CD4-positive, CD25-positive, alpha-beta regulatory T cell (primary cell): Measurements from ENCODE around the gene GOLGA6L10. TPM values are rescaled to one million over a fixed set of nuclear protein-coding genes. Genes with fewer than 3 reads are reported as not detected.
A peak's percentile ranks its signal among the peaks of the same experiment; 100 is the strongest.
"Not testable (repeated sequence)": the region's sequence is repeated elsewhere in the genome, so short reads cannot be mapped to it uniquely, and the experiment has no call there.

ENCODE experiments used
- ATAC-seq, 2 donors: fragments of 150-1000 bp; cut with Tn5 transposase; one replicate each; pipeline ENCODE4 v1.10.0; 2021; ENCODE audit warnings: low read depth in 2 of 2, moderate number of reproducible peaks in 2 of 2, moderate library complexity in 1 of 2
- DNase-seq, 3 donors: peaks; one replicate each; pipeline versions ENCODE4 v3.0.0 to v3.0.0-alpha.2; 2012 to 2022; ENCODE audit warnings: mixed read lengths in 1 of 3
- H3K27ac ChIP-seq: one replicate; pipeline ENCODE4 v1.7.0; 2013; ENCODE audit warnings: mild to moderate bottlenecking, low read length; ENCODE audit not compliant: insufficient read depth, poor library complexity, severe bottlenecking
- H3K27me3 ChIP-seq: one replicate; pipeline ENCODE4 v1.7.0; 2013; ENCODE audit warnings: low read length; ENCODE audit not compliant: control insufficient read depth, insufficient read depth
- H3K36me3 ChIP-seq: one replicate; pipeline ENCODE4 v1.7.0; 2013; ENCODE audit warnings: mild to moderate bottlenecking, low read length, moderate library complexity; ENCODE audit not compliant: control insufficient read depth, insufficient read depth
- H3K4me1 ChIP-seq: 2 replicates; pipeline ENCODE4 v1.7.0; 2013; ENCODE audit warnings: mild to moderate bottlenecking, low read length; ENCODE audit not compliant: insufficient read depth, control insufficient read depth, poor library complexity, severe bottlenecking
- H3K4me3 ChIP-seq: one replicate; pipeline ENCODE4 v1.7.0; 2013; ENCODE audit warnings: low read depth, mild to moderate bottlenecking, low read length, moderate library complexity
- H3K9me3 ChIP-seq, 2 experiments: 1 replicate in 1 of 2; 2 replicates in 1 of 2; pipeline ENCODE4 v1.7.0; 2013; ENCODE audit warnings: low read length in 2 of 2, mild to moderate bottlenecking in 1 of 2, moderate library complexity in 1 of 2; ENCODE audit not compliant: control insufficient read depth in 2 of 2
- H3K27ac Mint-ChIP-seq, 3 donors: one replicate each; pipeline ENCODE4 v1.8.0; 2020 to 2022; ENCODE audit warnings: mild to moderate bottlenecking in 3 of 3, mixed read lengths in 3 of 3, moderate library complexity in 2 of 3
- H3K27me3 Mint-ChIP-seq: one replicate; pipeline ENCODE4 v1.8.0; 2022; ENCODE audit warnings: mild to moderate bottlenecking, mixed read lengths
- H3K36me3 Mint-ChIP-seq: one replicate; pipeline ENCODE4 v1.8.0; 2020; ENCODE audit warnings: mixed read lengths
- H3K4me1 Mint-ChIP-seq, 4 donors: one replicate each; pipeline ENCODE4 v1.8.0; 2020 to 2022; ENCODE audit warnings: mixed read lengths in 4 of 4, mild to moderate bottlenecking in 1 of 4
- H3K4me3 Mint-ChIP-seq, 4 donors: one replicate each; pipeline ENCODE4 v1.8.0; 2020 to 2022; ENCODE audit warnings: mild to moderate bottlenecking in 4 of 4, mixed read lengths in 4 of 4, moderate library complexity in 3 of 4
- H3K9me3 Mint-ChIP-seq, 7 donors: one replicate each; pipeline ENCODE4 v1.8.0; 2020 to 2022; ENCODE audit warnings: mixed read lengths in 7 of 7, mild to moderate bottlenecking in 3 of 7, moderate library complexity in 2 of 7
- polyA plus RNA-seq, 4 donors: library from polyadenylated mRNA; unstranded; fragments of 300-500 nt; fragmentation: Illumina TruSeq; gene quantifications; one replicate each; pipeline ENCODE4 v1.2.3, GENCODE V29; 2021
- total RNA-seq: library from RNA; stranded (reverse); gene quantifications from one replicate; pipeline ENCODE4 v1.2.3, GENCODE V29; 2022

Gene GOLGA6L10
- 2.3 TPM for total RNA-seq
- under 1 TPM in 3 of 4 donors, not detected in 1; 0.06 to 0.15 (median 0.08) TPM for polyA plus RNA-seq

GRCh38 chr15:82349375-82349774 is at the start of gene GOLGA6L10:
Gene GOLGA6L10 (minus strand): TSS chr15:82349475. CDS start chr15:82349375, 100 bp downstream.
- not testable (repeated sequence) for H3K4me3 Mint-ChIP-seq

GRCh38 chr15:82398785-82399184 is 49.5 kb upstream of the GOLGA6L10 start:
- no peak overlapping the region for H3K4me3 Mint-ChIP-seq
- DNase-seq (no peak), ATAC-seq (no peak)
- peak overlapping the region in 1 of 3 donors; percentile 79 for H3K27ac Mint-ChIP-seq
- no peaks in the 10 kb centered on the region for H3K27me3 Mint-ChIP-seq
- Histone ChIP-seq H3K36me3 (no peaks in the 10 kb centered on the region), H3K27ac (no peak overlapping the region), H3K27me3 (no peaks in the 10 kb centered on the region), H3K4me1 (no peaks in the 10 kb centered on the region), H3K4me3 (no peak overlapping the region), H3K9me3 (no peaks in the 10 kb centered on the region)
- H3K4me1 Mint-ChIP-seq: peaks cover 0 to 3% (median 1%) of the 10 kb centered on the region in 4 donors
- H3K9me3 Mint-ChIP-seq: peaks cover 0 to 4% (median 0%) of the 10 kb centered on the region in 7 donors
- H3K36me3 Mint-ChIP-seq: peaks cover 3% of the 10 kb centered on the region

More at GRCh38 chr15:82349375-82349774, at the start of gene GOLGA6L10:
- not testable (repeated sequence) for H3K27me3 ChIP-seq, H3K4me3 ChIP-seq, H3K27ac Mint-ChIP-seq, H3K27ac ChIP-seq, DNase-seq, H3K9me3 Mint-ChIP-seq, H3K36me3 ChIP-seq, ATAC-seq, H3K36me3 Mint-ChIP-seq, H3K4me1 Mint-ChIP-seq, H3K9me3 ChIP-seq, H3K27me3 Mint-ChIP-seq, H3K4me1 ChIP-seq

- H3K4me3 Mint-ChIP-seq: no peak overlapping the region
- H3K27me3 Mint-ChIP-seq: no peaks in the 10 kb centered on the region
- Histone ChIP-seq H3K27me3 (no peaks in the 10 kb centered on the region), H3K4me3 (no peak overlapping the region), H3K27ac (no peak overlapping the region), H3K4me1 (no peaks in the 10 kb centered on the region), H3K36me3 (no peaks in the 10 kb centered on the region), H3K9me3 (no peaks in the 10 kb centered on the region)
- DNase-seq (no peak), ATAC-seq (no peak)
- peaks cover 0 to 4% (median 0%) of the 10 kb centered on the region in 7 donors for H3K9me3 Mint-ChIP-seq
- H3K27ac Mint-ChIP-seq: no peak overlapping the region
- H3K4me1 Mint-ChIP-seq: peaks cover 0 to 3% (median 1%) of the 10 kb centered on the region in 4 donors
- peaks cover 3% of the 10 kb centered on the region for H3K36me3 Mint-ChIP-seq
Measured at GRCh38 chr15:82397817-82398216, 48.5 kb upstream of the GOLGA6L10 start.

DNA sequence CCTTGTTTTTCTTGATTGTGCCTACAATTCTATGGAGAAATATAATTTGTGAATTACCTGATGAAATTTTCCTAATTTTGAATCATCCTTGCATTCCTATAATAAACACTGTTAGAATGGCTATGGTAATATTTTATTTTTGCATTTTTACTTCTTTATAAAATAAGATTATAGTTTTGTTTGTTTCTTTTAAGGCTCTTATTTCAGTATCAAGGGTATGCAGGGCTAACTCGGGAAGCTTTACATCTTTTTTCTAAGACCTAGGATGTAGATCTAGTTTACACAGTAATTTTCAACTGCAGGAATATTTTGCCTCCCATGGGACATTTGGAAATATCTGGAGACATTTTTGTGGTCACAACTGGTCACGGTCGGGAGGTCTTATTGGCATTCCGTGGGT is 46.5 kb upstream of the GOLGA6L10 start:
- ATAC-seq, H3K4me3 ChIP-seq, H3K27ac Mint-ChIP-seq, H3K36me3 ChIP-seq, H3K36me3 Mint-ChIP-seq, H3K4me3 Mint-ChIP-seq, H3K9me3 Mint-ChIP-seq, H3K27ac ChIP-seq, H3K4me1 ChIP-seq, H3K27me3 ChIP-seq, H3K27me3 Mint-ChIP-seq, H3K9me3 ChIP-seq, DNase-seq: not testable (repeated sequence)
- H3K4me1 Mint-ChIP-seq: peaks cover 4 to 13% (median 11%) of the 10 kb centered on the region in 4 donors

DNA sequence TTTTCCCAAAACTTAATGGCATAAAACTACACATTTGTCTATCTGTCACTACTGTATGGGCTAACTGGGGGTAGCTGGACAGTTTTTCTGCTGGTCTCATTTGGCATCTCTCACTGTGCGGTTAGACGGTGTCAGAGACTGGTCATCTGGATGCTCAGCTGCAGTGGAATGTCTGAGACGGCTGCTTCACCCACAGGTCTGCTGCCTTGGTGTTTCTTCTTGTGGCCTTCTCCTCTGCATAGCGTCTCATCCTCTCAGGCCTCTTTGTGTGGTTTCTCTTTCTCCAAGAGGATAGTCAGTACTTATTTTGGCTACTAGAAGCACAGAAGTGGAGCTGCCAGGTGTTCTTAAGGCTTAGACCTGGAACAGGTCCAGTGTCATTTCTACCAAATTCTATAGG is 44.4 kb upstream of the GOLGA6L10 start:
- Mint-ChIP-seq H3K4me3 (no peak overlapping the region), H3K27me3 (no peaks in the 10 kb centered on the region), H3K9me3 (peaks cover 0 to 4% (median 0%) of the 10 kb centered on the region in 7 donors), H3K36me3 (peaks cover 3% of the 10 kb centered on the region), H3K27ac (no peak overlapping the region), H3K4me1 (peaks cover 4 to 14% (median 12%) of the 10 kb centered on the region in 4 donors)
- ATAC-seq: no peak
- H3K4me3 ChIP-seq: no peak overlapping the region
- H3K27me3 ChIP-seq: no peaks in the 10 kb centered on the region
- H3K4me1 ChIP-seq: no peaks in the 10 kb centered on the region
- DNase-seq: no peak
- no peaks in the 10 kb centered on the region for H3K9me3 ChIP-seq
- no peak overlapping the region for H3K27ac ChIP-seq
- no peaks in the 10 kb centered on the region for H3K36me3 ChIP-seq

- H3K9me3 Mint-ChIP-seq, ATAC-seq, DNase-seq, H3K27me3 ChIP-seq, H3K9me3 ChIP-seq, H3K27ac ChIP-seq, H3K27ac Mint-ChIP-seq, H3K4me3 ChIP-seq, H3K36me3 ChIP-seq, H3K4me3 Mint-ChIP-seq, H3K4me1 ChIP-seq, H3K27me3 Mint-ChIP-seq, H3K36me3 Mint-ChIP-seq: not testable (repeated sequence)
- H3K4me1 Mint-ChIP-seq: peaks cover 4 to 14% (median 12%) of the 10 kb centered on the region in 4 donors
Measured at GRCh38 chr15:82392077-82392476, 42.8 kb upstream of the GOLGA6L10 start.

DNA sequence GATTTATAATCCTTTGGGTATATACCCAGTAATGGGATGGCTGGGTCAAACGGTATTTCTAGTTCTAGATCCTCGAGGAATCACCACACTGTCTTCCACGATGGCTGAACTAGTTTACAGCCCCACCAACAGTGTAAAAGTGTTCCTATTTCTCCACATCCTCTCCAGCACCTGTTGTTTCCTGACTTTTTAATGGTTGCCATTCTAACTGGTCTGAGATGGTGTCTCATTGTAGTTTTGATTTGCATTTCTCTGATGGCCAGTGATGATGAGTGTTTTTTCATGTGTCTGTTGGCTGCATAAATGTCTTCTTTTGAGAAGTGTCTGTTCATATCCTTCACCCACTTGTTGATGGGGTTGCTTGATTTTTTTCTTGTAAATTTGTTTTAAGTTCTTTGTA is 40.9 kb upstream of the GOLGA6L10 start:
- not testable (repeated sequence) for H3K36me3 Mint-ChIP-seq, H3K27me3 Mint-ChIP-seq, H3K4me3 Mint-ChIP-seq, H3K36me3 ChIP-seq, H3K4me1 ChIP-seq, H3K4me3 ChIP-seq, H3K9me3 Mint-ChIP-seq, ATAC-seq, DNase-seq, H3K27ac ChIP-seq, H3K27me3 ChIP-seq, H3K9me3 ChIP-seq
- peaks cover 4 to 14% (median 12%) of the 10 kb centered on the region in 4 donors for H3K4me1 Mint-ChIP-seq
- peak overlapping the region in 1 of 3 donors; percentile 18 for H3K27ac Mint-ChIP-seq

DNA sequence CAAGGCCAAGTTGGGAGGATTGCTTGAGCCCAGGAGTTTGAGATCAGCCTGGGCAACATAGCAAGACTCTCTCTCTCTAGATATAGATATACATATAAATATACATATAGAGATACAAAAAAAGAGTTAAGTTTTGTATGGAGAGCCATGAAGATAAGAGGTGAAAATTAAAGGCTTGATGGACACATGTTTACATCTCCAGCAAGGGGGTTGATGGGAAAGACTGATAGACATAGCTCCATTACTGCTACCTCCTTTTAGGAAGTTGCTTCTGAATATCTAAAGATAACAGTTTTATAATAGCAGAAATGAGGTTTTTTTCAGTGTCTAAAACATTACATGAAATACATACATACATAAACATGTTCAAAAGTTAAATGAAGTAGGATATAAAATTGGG is 37.9 kb upstream of the GOLGA6L10 start:
- H3K4me3 Mint-ChIP-seq, H3K4me1 ChIP-seq, H3K27me3 Mint-ChIP-seq, H3K27ac ChIP-seq, H3K9me3 Mint-ChIP-seq, H3K36me3 ChIP-seq, H3K27me3 ChIP-seq, H3K27ac Mint-ChIP-seq, ATAC-seq, H3K36me3 Mint-ChIP-seq, H3K9me3 ChIP-seq, H3K4me3 ChIP-seq, DNase-seq: not testable (repeated sequence)
- H3K4me1 Mint-ChIP-seq: peaks cover 4 to 14% (median 10%) of the 10 kb centered on the region in 4 donors
